ENCODE measurements around the gene EXOC6. TPM values are rescaled to one million over a fixed set of nuclear protein-coding genes. Genes with fewer than 3 reads are reported as not detected.

Gene EXOC6
- total RNA-seq, 1 donor from 2014 or later, result 113 TPM

DNA sequence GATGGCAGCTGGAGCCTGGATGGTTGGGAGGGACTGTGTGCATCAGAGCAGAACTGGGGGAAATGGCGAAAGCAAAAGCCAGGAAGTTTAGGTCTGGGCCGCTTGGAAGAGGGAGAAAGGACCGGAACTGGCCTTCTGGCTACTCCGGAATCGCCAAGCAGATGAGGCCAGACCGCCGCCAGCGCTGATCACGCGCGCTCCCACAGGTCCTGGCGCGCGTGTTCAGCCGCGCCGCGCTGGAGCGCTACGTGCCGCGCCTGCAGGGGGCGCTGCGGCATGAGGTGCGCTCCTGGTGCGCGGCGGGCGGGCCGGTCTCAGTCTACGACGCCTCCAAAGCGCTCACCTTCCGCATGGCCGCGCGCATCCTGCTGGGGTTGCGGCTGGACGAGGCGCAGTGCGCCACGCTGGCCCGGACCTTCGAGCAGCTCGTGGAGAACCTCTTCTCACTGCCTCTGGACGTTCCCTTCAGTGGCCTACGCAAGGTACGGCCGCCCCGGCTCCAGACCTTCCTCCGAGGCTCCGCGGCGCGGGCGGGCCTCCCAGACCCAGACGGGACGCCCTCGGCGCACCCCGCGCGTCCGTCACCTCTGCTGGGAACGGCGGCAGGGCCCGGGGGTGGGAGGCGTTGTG lies 214.3 kb downstream of the EXOC6 start:
- DNase-seq (ENCODE audit: low spot score in 2 of 2) (peak in 1 of 2 donors; percentile 49), FAIRE-seq (no peak)

DNA sequence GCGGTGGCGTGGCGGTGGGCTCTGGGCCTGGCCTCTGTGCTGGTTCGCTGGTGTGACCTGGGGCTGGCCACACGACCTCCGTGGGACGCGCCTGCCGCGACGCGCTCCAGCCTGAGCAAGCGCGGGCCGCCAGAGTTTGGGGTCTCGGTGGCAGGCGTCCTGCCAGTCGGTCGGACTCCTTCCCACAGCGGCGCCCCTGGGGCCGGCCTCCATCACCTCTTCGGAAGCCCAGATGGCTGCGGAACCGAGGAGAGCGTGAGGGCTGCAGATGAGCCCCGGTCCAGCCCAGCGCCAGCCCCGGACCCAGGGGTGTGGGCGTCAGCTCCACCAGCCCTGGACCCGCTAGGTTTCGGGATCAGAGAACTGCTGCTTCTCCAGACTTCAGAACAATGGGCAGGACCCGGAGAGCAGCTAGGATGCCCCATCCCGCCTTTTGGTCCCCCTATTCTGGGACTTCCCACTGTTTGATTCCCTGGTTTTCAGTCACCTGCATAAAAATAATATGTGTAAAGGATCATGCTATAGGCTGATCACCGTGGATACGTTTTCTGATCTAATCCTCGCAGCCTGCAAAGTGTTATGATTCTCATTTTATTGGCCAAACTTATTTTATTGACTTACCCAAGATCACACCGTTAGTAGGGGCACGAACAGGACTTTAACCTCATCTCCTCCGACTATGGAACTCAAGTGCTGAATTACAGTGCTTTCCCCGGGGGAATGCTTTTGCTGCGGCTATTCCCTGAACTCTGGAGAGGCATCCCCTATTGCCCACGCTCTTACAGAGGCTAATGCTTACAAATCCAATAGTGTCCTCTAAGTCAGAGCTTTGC lies 215.0 kb downstream of the EXOC6 start:
- DNase-seq (ENCODE audit: low spot score in 2 of 2) (no peak), FAIRE-seq (no peak)

DNA sequence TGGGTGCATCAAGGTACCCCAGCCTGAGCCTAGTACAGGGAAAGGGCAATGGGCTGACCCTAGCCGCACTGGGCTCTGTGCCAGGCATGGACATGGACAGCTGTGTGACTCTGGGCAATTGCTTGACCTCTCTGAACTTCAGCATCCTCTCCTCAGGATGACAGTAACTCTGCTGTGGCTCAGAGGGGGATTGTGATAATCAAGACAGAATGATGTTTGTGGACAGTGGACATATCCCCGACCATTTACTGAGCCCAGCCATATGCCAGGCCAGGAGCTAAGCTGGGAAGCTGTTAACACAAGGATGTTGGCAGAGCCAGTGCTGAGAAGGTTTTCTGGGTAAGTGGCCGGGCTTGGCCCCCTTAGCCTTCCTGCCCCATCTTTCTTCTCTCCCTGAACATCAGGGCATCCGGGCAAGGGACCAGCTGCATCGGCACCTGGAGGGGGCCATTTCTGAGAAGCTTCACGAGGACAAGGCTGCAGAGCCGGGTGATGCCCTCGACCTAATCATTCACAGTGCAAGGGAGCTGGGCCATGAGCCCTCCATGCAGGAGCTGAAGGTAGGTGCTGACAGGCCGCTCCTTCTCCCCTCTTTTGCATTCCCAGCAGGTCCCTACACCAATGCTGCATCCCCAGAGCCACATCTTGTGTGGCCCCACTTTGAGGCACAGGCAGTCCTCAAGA lies 215.8 kb downstream of the EXOC6 start:
- DNase-seq (ENCODE audit: low spot score in 2 of 2) (no peak), FAIRE-seq (no peak)

DNA sequence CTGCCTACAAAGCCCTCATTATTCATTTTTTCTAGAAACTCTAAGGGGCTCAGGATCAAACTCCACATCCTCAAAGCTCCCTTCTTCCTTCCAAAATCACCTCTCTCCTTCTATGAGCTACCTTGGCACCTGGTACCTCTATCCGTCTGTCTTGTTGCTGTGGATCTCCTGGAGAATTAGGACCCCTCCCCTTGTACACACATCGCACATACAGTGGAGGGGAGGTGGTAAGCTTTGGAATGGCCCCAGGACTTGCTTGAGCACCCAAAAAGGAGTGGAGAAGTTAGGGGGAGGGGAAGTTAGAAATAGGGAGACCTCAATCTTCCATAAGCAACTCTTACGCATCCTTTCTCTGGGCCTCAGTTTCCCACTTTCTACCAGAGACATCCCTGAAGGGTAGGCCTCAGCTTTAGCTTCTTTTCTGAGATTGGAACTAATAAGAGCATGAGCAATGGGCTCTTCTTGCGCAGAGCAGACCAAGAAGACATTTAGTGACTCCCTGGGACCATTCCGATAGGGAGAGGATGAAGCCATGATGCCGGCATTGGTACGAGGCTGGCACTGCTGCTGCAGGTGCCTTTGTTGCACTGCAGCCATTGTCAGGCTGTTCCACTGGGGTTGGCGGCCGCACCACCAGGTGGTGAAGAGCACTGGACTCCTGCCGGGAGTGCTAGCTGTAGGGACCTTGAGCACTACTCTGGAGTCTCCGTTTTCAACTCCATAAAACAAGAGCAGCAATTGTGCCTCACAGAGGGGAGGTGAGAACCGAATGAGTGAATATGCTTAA lies 216.7 kb downstream of the EXOC6 start:
- DNase-seq (ENCODE audit: low spot score in 2 of 2) (no peak), FAIRE-seq (no peak)

DNA sequence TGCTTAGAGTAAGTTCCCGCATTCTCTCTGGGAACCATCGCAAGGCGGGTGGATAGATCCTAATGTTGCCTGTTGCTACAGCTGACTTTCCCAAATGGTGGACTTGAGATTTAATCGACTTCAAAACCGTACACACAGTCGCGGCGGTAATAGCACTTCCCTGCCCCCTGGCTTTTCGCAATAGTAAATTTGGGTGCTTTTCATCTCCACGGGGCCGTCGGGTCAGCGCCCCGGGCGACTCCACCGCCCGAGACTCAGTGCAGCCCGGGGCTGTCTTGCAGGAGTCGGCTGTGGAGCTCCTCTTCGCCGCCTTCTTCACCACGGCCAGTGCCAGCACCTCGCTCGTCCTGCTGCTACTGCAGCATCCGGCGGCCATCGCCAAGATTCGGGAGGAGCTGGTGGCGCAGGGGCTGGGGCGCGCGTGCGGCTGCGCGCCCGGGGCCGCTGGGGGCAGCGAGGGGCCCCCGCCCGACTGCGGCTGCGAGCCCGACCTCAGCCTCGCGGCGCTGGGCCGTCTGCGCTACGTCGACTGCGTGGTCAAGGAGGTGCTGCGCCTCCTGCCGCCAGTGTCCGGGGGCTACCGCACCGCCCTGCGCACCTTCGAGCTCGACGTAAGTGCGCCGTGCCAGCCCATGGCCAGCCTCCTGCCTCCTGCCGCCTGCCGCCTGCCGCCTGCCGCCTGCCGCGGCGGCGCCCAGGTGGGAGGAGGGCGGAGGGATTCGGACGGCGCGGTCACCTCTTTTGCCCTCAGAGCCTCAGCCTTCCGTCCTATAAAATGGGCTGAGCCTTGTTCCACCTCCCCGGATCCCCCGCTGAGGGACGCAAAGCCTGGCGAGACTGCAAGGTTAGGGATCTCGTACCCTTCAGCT lies 217.6 kb downstream of the EXOC6 start:
- FAIRE-seq (no peak), DNase-seq (ENCODE audit: low spot score in 2 of 2) (no peak)

DNA sequence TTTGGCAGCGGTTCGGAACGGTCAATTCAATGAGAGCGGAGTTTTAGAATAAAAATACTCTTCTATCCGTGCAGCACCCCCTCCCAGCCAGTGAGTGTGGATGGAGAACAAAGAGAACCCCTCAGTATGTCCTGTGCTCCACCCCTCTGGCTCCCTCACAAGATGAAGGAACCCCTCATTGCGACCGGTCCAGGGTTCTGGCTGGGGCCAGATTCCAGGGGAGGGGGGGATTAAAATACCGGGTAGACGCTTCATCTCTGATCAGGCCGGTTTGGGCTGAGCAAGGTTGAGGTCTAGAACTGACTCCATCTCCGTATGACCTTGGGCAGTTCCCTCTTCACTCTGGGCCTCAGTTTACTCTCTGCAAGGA lies 218.2 kb downstream of the EXOC6 start:
- DNase-seq (ENCODE audit: low spot score in 2 of 2), result no peak
- FAIRE-seq, result no peak

DNA sequence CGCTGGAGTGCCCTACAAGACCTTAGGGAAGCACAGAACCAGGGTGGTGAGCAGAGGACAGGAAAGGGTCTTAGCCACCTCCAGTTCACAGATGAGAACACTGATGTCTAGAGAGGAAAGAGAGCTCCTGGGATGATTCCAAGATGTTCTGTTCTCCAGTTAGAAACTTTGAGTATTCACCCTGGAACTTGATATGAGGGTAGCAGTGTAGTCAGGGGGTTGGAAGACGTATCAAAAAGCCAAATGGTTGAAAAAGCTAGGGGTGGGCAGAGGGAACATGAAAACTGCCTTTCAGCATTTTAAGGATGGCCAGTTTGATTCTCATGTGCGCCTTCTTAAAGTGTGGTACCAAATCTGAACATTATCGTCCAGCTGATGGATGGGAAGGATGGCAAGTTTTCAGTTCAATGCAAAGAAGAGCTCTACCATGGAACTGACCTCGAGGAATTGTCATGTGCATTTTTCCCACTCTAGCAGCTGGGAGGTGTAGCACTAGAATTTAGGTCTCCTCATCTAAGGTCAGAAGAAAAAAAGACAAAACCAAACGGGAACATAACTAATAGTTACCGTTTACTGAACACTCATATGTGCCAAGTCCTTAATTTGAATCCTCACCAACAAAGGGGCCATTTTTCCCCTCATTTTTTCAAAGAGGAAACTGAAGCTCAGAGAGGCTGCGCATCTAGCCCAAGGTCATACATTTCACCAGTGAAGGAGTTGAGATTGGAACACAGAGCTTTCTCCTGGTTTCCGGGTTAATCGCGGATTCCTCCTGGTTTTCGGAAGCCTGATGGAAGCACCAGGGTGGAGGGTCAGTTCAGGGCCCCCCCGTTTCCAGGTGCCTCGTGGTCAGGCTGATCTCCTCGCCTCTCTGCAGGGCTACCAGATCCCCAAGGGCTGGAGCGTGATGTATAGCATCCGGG lies 219.4 kb downstream of the EXOC6 start:
- FAIRE-seq, result no peak

DNA sequence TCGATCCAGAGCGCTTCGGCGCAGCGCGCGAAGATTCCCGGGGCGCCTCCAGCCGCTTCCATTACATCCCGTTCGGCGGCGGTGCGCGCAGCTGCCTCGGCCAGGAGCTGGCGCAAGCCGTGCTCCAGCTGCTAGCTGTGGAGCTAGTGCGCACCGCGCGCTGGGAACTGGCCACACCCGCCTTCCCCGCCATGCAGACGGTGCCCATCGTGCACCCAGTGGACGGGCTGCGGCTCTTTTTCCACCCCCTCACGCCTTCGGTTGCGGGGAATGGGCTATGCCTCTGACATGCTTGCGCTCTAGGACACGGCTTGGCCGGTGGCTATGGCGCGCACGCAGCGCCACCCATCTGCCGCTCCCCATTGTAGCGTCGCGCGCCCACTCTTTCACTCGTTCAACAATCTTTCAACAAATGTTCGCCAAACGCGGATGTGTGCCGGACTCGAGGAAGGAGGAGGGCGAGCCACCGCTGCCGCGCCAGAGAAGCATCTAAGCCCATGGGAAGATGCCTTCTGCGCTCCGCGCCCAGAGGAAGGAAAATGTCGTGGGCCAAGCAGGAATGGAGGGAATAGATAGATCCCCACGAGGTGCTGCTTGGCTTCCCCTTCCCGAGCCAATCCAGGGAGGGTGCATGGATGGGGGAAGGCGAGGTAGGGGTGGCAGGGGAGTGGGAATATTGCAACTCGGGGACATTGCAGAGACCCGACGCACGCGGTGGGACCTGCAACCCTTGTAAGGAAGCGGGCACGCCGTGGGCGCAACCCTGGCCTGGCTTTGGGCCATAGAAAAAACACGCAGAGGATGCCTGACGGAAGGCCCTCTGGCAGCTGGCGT lies 220.3 kb downstream of the EXOC6 start:
- DNase-seq (ENCODE audit: low spot score in 2 of 2) (peak in 1 of 2 donors; percentile 53), FAIRE-seq (no peak)

More for the DNA sequence above, 219.4 kb downstream of the EXOC6 start:
- DNase-seq (ENCODE audit: low spot score in 2 of 2), result no peak

DNA sequence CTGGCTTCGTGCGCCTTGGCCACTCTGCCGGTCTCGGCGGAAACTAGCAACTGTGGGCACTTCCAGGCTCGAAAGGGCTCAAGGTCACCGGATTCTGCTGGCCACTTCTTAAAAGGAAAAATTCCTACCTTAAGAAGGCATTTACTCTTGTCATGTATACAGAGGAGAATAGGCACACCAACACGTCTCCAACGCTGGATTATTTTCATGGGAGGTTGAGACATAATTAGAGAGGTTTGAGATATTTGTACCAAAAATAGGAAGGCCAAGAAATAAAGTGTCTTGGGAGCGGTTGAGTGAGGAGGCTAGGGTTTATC lies 220.9 kb downstream of the EXOC6 start:
- no peak for FAIRE-seq
- no peak for DNase-seq (ENCODE audit: low spot score in 2 of 2)

DNA sequence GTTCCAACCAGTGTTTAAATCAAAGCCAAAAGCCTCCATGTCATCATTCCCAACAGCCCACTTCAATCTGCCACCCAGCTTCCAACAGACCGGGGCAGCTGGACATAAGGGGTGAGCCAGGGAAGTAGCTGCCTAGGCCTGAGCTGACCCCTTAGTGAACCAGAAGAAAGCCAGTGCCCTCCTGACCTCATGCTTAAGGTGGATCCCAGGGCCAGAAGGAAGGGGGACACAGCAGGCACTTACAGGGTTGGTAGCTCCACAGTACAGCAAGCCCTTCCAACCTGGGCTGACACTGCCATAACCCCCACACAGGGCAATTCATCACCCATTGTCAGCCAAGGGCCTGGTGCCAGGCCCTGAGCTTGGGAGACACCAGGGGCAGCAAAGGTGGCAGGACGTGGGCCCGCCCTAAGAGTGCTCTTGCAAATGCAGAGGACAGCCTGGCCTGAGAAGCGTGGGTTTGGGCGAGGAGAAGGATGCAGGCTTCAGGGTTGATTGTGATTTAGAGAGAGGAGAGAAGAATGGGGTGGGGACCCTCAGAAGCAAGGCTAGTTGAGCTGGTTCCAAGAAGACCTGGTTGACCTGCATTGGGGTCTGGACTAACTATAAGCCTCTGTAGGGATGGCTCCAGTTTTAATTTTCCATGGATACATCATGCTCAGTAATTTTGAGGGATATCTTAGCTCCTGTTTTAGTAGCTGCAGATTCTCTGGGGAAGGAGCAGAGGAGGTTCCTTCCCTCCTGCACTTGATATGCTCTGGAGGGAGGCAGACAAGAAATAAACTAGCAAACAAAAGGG lies 222.3 kb downstream of the EXOC6 start:
- FAIRE-seq, result no peak

DNA sequence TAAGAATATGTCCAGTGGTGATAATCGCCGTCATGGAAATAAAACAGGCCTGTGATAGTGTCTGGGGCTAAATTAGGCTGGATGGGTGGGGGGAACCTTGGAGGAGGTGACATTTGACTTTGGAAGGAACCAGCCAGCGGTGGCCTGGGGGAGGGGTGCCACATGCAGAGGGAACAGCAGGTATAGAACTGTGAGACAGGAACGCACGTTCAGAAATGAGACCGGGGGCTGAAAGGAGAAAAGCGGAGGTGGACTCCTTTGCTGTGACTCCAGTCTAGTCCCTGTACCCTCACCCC lies 222.8 kb downstream of the EXOC6 start:
- no peak for FAIRE-seq
- DNase-seq (ENCODE audit: low spot score in 2 of 2), result no peak

More for the DNA sequence above, 222.3 kb downstream of the EXOC6 start:
- no peak for DNase-seq (ENCODE audit: low spot score in 2 of 2)

DNA sequence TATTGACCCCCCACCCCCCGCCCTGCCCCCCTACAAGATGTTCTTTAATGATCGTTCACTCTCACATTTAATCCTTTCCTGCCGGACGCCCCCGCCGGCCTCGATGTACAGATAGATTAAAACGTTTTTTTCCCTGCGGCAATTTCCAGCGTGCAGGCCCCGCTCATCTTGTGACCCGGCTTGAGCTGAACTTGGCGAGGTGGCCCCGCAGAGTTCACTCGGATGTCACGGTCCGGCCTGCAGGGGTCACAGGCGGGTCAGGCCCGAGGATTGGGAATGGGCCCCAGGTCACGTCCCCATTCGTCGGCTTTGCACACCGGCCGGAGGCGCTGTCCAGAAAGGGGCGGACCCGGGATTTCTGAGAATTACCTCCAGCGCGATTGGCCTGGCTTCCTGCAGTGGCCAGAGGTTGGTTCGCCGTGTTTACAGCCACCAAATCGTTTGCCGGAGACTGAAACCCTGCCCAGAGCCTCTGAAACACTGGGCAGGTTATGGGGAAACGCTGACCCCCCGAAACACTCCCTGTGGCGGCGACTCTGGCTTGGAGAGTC lies 223.4 kb downstream of the EXOC6 start:
- no peak for FAIRE-seq
- DNase-seq (ENCODE audit: low spot score in 2 of 2), result no peak

DNA sequence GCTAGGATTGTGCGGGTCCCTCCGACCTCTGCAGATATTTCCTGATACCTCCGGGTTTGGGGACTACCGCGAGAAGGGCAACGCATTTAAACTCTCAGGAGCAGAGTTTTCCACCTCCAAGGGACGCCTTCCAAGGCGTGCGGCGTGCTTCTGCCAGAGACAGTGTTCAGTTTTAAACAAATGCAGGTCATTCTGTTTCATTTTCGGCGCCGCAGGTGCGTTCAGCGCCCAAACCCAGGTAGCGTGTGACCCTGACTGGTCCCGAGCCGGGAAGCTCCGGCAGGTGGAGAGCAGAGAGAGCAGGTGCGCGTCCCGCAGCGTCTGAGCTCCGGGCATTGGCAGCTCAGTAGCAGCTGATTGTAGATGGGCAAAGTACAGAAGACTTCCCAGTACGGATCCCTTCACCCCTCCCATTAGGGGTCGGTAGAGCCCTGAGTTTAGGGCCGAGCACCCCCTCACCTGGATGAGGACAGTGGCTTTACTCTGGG lies 223.9 kb downstream of the EXOC6 start:
- no peak for FAIRE-seq

DNA sequence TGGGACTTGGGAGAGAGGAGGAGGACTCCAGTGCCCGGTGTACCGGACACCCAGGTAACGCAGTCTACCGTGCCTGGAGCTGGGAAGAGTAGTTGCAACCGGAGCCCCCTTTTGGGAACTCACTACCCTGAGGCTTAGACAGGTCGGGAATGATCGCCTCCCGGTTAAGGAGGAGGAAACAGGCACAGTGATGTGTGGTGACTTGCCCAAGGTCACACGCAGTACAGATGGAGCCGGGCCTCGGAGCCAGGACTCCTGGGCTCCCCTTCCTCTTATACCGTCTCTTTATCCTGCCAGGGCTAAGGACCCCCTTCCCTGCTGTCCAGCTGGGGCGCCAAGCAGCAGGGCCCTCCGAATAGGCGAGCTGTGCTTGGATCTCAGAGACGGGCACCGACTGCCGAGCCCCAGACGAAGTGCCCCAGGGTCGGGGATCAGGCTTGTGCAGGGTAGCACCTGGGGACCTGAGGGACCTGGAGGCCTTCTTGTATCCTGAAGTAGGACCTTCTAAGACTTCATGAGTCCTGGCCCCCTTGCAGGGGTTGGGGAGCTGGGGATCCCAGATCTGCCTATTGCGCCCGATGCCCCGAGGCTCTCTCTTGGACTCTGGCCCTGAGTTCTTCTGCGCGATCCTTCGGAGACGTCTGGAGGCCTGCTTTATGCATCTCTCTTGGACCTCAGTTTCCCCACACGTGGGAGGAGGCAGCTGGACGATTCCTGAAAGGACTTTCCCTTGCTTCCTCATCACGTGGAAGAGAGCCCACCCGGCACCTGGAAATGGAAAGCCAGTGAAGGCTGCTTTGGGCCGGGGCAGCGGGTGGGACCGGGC lies 224.6 kb downstream of the EXOC6 start:
- DNase-seq (ENCODE audit: low spot score in 2 of 2) (no peak), FAIRE-seq (no peak)

More for the DNA sequence above, 223.9 kb downstream of the EXOC6 start:
- DNase-seq (ENCODE audit: low spot score in 2 of 2), result no peak

DNA sequence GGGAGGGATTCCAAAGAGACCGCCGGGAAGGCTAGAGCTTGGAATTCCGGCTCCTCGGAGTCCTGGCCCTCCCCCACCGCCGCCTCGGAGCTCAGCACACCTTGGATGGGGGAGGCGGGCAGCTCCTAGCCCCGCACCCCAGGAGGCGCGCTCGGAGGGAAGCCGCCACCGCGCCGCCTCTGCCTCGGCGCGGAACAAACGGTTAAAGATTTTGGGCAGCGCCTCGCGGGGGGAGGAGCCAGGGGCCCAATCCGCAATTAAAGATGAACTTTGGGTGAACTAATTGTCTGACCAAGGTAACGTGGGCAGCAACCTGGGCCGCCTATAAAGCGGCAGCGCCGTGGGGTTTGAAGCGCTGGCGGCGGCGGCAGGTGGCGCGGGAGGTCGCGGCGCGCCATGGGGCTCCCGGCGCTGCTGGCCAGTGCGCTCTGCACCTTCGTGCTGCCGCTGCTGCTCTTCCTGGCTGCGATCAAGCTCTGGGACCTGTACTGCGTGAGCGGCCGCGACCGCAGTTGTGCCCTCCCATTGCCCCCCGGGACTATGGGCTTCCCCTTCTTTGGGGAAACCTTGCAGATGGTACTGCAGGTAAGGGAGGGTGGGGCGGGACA lies 225.3 kb downstream of the EXOC6 start, which contains the start of gene CYP26A1:
Gene CYP26A1, plus strand, starts transcription at position 355 of the 608 bp plus-strand sequence. Its CDS starts 42 bp downstream, at position 397.
- no peak for FAIRE-seq
- no peak for DNase-seq (ENCODE audit: low spot score in 2 of 2)
